Sciatic nerve (tissue), 2 donors: ENCODE results near the gene LRBA. TPM values are rescaled to one million over a fixed set of nuclear protein-coding genes. Genes with fewer than 3 reads are reported as not detected.
"Not testable (repeated sequence)": the region's sequence is repeated elsewhere in the genome, so short reads cannot be mapped to it uniquely, and the experiment has no call there.

Experiments
- ATAC-seq: fragments of 200-7000 bp; cut with Tn5 transposase; one replicate; pipeline ENCODE4 v1.9.1; 2020; ENCODE audit warnings: mild to moderate bottlenecking, moderate library complexity
- DNase-seq: peaks from one replicate; pipeline ENCODE4 v3.0.0-alpha.2; 2020; ENCODE audit warnings: low spot score
- intact Hi-C: fragments of 100-400 bp; cut with DNase I; formaldehyde crosslinking; loops from one replicate; pipeline ENCODE4 v1.14.2; 2022
- total RNA-seq: library from RNA; stranded (reverse); fragmentation: NEBNext Ultra II Directional; extraction: Animal tissue kit (Norgen Biotek cat#: 25700); gene quantifications from one replicate; pipeline ENCODE4 v1.2.1, GENCODE V29; 2021
- donor health status: DM: no; HTN: no; CAD: no.
- donor health status: DM: no; HTN: no; CAD: no.

The LRBA gene
- total RNA-seq, 1 donor from 2014 or later, result 34.5 TPM

DNA sequence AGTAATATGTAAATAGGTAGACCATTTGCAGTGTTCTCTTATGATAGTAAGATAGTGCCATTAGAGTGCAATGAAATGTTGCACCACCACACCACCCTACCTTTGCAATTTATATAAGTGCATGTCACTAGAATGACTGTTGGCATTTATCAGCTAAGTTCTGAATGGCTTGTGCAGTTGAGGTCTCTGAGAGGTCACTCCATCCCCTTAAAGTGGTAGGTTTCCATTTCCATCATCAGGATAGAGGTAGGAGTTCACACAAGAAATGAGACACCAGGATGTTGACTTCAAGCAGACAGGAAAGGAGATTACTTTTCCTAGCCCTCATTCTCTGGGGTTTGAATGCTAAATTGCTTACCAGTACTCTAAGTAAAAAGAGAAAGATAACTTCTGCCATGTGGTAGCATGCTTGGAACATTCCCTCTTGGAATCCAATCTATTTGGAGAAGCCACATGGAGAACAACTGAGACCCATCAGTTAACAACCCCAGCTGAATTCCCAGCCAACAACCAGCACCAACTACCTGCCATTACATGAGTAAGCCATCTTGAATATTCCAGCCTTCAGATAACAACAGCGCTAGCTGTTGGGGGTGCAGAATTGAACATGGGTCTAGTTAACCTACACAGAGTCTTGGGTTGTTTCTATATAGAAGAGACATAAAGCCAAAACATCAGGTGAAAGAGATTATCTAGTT is 6.7 kb upstream of the LRBA start:
- ATAC-seq (no peak), DNase-seq (no peak)
- intact Hi-C loops, result no loop called here

DNA sequence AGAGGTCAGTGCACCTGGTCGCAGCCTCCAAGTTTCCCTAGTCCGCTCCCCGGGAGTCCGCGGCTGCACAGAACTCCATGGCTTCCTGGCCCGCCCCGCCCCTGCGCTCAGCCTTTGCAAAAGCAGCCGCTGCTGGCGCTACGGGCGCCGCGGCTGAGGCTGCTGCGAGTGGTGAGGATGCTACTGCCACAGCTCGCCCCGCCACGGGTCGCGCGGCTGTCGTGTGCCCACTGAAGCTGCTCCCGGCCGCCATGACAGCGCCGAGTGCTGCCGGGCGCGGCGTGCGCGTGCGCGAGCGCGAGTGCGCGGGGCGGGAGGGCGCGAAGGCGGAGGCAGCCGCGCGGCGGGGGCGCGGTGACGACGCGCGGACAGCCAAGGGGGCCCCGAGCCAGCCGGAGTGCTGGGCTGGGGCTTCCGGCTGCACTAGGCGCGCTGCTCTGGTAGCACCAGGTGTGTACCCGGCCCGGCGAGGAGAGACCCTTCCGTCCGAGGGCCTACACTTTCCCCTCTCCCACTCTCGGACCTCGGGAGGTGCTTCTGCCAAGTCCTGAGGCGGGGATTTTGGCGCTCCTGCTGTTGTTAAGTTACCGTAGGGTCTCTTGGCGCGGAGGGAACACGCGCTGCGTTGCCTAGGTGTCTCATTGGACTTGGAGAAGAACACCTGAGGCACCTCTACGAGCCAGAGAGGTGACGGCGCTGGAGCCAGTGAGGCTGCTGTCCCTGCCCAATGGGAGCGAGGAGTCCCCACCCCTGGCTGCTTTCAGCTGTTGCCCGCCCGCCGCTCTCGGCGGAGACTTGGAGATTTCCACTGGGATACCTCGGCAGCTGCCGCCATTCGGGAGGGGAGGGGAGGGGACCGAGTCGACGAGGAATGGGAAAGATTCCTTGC is 619 bp upstream of the LRBA start:
- peak; percentile 90 for ATAC-seq
- DNase-seq, result peak; percentile 76
- intact Hi-C loops, result no loop called here

- ATAC-seq (no peak), DNase-seq (no peak)
- intact Hi-C loops, result no loop called here
Observed at GRCh38 chr4:151013944-151014343, 1.1 kb downstream of the LRBA start.

- intact Hi-C loops, result no loop called here
- no peak for DNase-seq
- ATAC-seq, result no peak
Observed at GRCh38 chr4:151013491-151013890, 1.6 kb downstream of the LRBA start.

DNA sequence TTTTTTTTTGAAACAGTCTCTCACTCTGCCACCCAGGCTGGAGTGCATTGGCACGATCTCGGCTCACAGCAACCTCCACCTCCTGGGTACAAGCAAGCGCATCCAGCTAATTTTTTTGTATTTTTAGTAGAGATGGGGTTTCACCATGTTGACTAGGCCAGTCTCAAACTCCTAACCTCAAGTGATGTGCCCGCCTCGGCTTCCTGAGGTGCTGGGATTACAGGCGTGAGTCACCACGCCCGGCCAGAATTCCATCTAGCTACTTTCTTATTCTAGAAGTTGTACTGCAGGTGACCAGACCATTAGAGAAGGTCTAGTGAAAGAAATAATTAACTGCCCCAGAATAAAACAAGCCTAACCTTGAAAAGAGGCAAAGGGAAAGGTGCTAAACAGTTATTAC is 2.3 kb downstream of the LRBA start:
- intact Hi-C loops, result no loop called here
- ATAC-seq (no peak), DNase-seq (no peak)

- DNase-seq (no peak), ATAC-seq (no peak)
- intact Hi-C loops, result no loop called here
Observed at GRCh38 chr4:151012376-151012775, 2.7 kb downstream of the LRBA start.

- ATAC-seq, result no peak
- no peak for DNase-seq
- intact Hi-C loops, result no loop called here
Observed at GRCh38 chr4:151004222-151004621, 10.9 kb downstream of the LRBA start.

DNA sequence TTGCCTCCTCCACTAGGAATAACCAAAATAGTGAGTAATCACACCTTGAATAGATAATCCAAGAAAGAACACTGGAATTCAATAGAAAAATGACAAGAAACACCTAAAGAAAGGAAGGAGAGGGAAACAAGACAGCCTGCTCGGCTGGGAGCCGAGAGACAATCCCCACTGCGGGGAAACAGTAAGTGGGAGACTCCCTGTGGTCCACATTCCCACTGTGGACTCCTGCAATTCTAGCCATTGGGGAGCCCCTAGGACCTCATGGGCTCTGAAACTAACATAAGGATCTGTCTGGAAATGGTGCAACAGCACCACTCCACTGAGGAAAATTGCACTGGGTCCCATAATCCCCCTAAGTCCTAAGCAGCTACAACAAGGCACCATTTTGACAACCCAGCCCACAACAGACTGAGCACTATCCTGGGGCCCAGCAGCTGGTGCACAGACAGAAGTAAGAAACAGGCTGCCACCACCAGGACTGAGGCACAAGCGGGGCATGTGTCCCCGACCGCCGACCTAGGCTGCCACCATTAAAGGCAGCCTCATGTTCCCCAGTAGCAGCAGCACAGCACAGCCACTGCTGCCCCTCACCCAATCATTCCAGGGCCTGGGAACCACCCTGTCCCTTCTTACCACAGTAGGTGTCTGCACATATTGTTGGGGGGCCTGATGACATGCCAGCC is 14.2 kb downstream of the LRBA start:
- intact Hi-C loops, result no loop called here
- DNase-seq, result no peak
- ATAC-seq, result no peak

DNA sequence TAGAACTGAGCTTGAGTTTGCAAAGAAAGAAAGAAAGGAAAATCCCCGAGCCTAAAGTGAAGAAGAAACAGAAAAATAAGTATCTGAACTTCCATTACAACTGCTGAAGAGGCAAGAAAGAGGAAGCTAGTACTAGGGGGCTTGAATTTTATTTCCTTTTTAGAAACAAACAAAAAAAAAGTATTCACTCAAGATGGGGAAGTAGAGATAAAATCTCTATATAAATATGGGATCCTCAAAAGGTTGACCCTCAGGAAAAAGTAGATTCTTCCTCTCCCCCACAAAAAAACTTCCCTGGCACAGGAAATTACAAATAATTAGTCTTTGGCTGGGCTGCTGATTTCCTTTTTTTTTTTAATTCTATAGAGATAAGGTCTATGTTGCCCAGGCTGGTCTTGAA is 16.0 kb downstream of the LRBA start:
- no peak for ATAC-seq

DNA sequence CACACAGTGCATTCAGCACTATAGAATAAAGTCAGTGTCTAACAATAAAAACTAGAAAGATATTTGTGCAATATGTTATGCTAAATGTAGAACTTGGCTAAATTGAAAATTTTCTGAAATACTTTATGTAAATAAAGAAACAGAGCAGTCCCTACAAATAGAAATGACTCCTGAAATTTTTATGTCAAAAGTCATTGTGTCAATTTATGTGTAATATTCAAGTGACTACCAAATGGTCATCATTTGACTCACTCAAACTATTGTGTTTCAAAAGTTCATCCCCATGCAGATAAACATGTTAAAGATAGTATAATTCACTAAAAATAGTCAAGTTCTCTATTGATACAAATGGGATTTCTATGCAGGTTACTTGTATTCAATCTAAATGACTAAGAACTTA is 17.9 kb downstream of the LRBA start:
- ATAC-seq, result no peak
- intact Hi-C loops, result no loop called here
- DNase-seq, result no peak

More for the DNA sequence above, 16.0 kb downstream of the LRBA start:
- no peak for DNase-seq
- intact Hi-C loops, result no loop called here

DNA sequence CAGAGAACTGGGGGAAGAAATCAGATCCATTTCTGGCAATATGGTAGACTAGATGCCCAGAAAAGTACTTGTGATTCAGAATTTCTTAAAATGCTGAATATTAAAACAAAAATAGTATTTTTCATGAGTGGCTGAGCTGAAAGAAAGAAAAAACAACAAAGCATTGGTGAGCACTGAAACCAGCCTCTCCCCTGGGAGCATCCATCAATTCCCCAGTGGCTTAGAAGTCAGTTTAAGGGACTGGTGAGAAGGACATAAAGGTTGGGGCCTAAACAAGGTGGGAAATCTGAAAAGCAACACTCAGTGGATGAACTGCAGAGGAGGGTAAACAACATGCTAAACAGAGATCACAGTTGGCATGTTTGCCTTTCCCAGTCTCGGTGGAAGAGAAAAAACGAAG is 20.4 kb downstream of the LRBA start:
- intact Hi-C loops, result no loop called here
- ATAC-seq (no peak), DNase-seq (no peak)

DNA sequence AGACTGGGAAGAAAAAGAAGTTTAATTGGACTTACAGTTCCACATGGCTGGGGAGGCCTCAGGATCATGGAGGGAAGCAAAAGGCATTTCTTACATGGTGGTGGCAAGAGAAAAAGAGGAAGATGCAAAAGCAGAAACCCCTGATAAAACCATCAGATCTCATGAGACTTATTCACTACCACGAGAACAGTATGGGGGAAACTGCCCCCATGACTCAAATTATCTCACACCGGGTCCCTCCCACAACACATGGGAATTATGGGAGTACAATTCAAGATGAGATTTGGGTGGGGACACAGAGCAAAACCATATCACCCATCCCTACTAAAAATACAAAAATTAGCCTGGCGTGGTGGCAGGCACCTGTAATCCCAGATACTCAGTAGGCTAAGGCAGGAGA is 21.5 kb downstream of the LRBA start:
- ATAC-seq, DNase-seq, intact Hi-C loops: not testable (repeated sequence)

DNA sequence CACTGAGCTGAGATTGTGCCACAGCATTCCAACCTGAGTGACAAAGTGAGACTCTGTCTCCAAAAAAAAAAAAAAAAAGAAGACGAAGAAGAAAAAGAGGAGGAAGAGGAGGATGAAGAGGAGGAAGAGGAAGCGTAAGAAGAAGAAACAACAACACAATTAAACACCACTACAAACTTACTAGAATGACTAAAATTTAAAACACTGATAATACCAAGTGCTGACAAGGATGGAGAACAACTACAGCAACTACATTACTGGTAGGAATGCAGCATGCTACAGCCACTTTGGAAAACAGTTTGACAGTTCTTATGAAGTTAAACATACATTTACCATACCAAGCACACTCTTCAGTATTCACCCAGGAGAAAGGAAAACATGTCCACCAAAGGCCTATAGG is 24.1 kb downstream of the LRBA start:
- intact Hi-C loops, result no loop called here
- no peak for DNase-seq
- no peak for ATAC-seq

DNA sequence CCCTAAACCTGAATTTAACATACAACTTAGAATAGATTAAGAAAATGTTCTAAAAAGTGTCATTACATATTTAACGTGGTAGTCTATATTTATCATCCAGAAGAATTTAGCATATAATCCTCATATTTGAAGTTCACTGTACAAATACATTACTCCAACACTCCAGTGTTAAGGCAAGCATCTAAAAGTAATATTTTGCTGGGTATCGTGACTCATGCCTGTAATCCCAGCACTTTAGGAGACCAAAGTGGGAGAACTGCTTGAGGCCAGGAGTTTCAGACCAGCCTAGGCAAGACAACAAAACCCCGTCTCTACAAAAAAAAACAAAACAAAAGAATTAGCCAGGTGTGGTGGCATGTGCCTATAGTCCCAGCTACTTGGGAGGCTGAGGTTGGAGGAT is 24.8 kb downstream of the LRBA start:
- intact Hi-C loops, result no loop called here
- ATAC-seq (no peak), DNase-seq (no peak)

DNA sequence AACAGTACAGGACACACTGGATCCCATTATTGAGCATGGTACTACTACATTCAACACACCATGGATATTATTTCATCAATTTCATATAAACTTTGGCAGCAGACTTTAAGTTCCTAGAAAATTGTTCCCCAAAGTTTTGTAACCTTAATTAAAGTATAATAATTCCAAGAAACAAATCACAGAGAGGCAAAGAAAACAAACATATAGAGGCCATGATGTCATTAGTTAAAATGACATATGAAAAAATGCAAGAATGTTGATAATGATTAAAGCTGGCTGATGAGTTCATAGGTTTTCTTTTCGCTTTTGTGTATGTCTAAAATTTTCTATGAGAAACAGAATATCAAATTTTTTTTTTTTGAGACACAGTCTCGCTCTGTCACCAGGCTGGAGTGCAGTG is 26.8 kb downstream of the LRBA start:
- ATAC-seq, result no peak
- no peak for DNase-seq
- intact Hi-C loops, result no loop called here

- DNase-seq (no peak), ATAC-seq (no peak)
- intact Hi-C loops, result no loop called here
Observed at GRCh38 chr4:150987204-150987603, 27.9 kb downstream of the LRBA start.

- DNase-seq (no peak), ATAC-seq (no peak)
- intact Hi-C loops, result no loop called here
Observed at GRCh38 chr4:150986085-150986484, 29.0 kb downstream of the LRBA start.

DNA sequence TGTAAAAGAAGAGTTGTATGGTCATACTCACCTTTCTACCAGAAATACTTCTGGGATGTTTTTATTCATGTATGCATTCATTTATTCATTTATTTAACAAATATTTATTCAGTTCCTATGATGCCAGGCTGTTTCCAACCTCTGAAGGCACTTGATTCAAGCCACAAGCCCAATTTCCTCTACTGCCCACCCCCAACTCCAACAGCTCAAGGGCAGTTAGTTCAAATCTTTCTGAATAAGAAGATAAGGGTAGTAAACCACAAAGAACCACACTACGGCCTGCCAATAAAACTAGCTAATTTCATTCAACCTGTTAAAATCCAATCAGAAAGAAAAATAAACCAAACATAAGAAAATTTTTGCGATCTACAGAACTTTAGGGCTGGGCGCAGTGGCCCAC is 31.2 kb downstream of the LRBA start:
- intact Hi-C loops, result no loop called here
- no peak for ATAC-seq
- no peak for DNase-seq

DNA sequence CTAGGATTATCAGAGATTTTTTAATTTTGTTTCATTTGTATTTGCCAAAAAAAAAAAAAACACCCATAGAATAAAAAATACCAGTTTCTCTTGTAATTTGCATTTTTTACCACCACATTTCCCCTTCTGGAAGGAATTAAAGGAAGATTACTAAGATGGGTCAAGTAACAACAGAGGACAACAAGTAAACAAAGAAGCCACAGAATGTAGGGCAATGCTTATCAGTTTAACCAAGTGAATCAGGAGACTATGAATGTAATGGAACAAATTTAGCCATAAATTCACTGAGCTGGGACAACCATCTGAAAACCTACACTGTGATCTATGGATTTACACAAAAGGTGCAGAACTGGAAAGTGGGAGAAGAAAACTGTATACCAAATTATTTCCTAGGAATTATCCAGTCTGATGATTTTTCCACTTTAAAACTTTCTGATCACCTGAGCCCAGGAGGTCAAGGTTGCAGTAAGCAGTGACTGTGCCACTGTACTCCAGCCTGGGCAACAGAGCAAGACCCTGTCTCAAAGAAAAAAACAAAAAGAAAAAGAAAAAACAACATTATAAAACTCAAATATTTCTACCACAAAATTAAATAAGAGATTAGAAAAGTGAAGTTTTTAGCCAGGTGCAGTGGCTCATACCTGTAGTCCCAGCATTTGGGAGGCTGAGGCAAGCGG is 32.4 kb downstream of the LRBA start:
- DNase-seq (no peak), ATAC-seq (no peak)
- intact Hi-C loops, result no loop called here
